ENCODE measurements around the gene GPR65.

GPR65 gene

DNA sequence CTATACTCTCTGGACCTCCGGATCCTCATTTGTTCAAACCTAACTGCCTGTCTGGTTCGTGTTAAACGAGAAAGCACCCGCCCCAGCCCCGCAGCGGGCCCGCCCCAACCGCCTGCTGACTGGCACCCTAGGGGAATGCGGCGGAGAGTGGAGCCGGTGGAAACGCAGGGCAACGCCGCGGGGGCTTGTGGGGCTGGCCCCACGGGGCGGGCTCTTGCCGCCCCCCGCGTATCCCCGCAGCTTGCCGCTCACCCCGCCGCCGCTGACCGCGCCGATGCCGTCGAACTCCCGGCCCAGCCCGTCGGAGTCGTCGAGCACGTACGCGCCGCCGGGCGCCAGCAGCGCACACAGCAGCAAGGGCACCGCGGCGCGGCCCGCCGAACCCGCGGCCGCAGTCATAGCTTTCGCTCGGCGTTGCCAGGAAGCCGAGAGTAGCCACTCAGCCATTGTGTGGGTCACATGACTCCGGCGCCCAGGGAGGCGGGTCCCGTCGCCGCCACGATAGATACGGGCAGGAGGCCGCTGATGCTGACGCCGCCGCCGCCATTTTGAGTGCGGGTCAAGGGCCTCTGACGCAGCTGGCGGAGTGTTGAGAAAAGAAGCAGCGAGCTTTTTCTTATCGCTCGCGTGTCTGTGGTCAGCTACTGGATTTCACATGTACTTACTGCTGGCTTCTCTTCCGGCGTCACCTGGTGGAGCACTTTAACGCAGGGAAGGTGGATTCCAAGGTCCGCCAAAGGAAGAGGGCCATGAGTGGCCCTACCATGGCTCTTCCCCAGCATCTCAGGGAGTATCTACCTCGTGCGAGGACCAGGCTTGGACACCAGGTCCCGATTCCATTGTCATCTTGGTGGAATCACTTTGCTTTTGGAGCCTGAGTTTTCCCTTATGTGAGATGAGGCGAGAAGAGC is 12.0 kb upstream of the GPR65 start, which contains the start of gene GALC:
TSS of gene GALC (minus strand) at position 465 of the 911 bp plus-strand sequence. CDS start at position 447, 18 bp downstream.
- ATAC-seq (ENCODE audit: insufficient read depth, low read depth), result no peak
- H3K36me3 ChIP-seq (ENCODE audit: insufficient read depth, low read length), result no peaks in the 10 kb centered on the region
- no peaks in the 10 kb centered on the region for H3K79me2 ChIP-seq (ENCODE audit: insufficient read depth, low read length)
- no peak within 1 kb of the TSS for H2AFZ ChIP-seq (ENCODE audit: low read depth, low read length)
- H3K27me3 ChIP-seq (ENCODE audit: insufficient read depth, low read length, poor library complexity), result no peaks in the 10 kb centered on the region
- H3K4me2 ChIP-seq (ENCODE audit: insufficient read depth, low read length), result no peak within 1 kb of the TSS
- DNase-seq, result no peak
- no peak within 1 kb of the TSS for H3K4me3 ChIP-seq (ENCODE audit: low read depth in 1 of 2, low read length in 2 of 2)
- no peak within 1 kb of the TSS for H3K27ac ChIP-seq (ENCODE audit: low read length)
- TF ChIP-seq EZH2 (IDR thresholded peaks at IDR 0.05; ENCODE audit: borderline replicate concordance, low read depth, low read length, severe bottlenecking), result no peak
- TF ChIP-seq, protein P1, sequence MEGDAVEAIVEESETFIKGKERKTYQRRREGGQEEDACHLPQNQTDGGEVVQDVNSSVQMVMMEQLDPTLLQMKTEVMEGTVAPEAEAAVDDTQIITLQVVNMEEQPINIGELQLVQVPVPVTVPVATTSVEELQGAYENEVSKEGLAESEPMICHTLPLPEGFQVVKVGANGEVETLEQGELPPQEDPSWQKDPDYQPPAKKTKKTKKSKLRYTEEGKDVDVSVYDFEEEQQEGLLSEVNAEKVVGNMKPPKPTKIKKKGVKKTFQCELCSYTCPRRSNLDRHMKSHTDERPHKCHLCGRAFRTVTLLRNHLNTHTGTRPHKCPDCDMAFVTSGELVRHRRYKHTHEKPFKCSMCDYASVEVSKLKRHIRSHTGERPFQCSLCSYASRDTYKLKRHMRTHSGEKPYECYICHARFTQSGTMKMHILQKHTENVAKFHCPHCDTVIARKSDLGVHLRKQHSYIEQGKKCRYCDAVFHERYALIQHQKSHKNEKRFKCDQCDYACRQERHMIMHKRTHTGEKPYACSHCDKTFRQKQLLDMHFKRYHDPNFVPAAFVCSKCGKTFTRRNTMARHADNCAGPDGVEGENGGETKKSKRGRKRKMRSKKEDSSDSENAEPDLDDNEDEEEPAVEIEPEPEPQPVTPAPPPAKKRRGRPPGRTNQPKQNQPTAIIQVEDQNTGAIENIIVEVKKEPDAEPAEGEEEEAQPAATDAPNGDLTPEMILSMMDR (IDR thresholded peaks at IDR 0.05; ENCODE audit: borderline replicate concordance, extremely low read depth, low read length, poor library complexity, severe bottlenecking), result no peak
- H3K9me3 ChIP-seq (ENCODE audit: insufficient read depth, low read length, severe bottlenecking), result no peaks in the 10 kb centered on the region
- H4K20me1 ChIP-seq (ENCODE audit: insufficient read depth, low read length), result no peaks in the 10 kb centered on the region
- peaks cover 28% of the 10 kb centered on the region for H3K4me1 ChIP-seq (ENCODE audit: insufficient read depth, low read length)
- no peak within 1 kb of the TSS for H3K9ac ChIP-seq (ENCODE audit: low read depth, low read length)

DNA sequence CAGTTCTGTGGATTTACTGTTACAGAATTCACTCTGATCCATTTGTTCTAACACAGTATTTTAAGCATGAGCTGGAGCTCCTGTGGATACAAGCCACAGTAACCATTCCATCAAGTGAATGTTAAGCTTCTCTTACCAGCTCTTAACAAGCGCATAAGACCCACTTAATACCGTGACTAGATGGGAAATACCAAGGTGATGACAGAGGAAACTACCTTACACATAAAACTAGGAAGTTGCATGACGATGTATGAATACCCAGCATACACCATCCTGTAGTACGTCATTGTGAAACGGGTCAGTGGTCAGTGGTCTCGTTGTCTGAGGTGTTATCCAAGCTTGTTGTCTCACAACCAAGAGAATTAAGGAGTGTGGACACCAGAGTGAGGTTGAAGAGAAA is 10.0 kb upstream of the GPR65 start:
- peak; percentile 13; the same call in 1 of the 3 replicates for ATAC-seq (ENCODE audit: insufficient read depth, low read depth)
- TF ChIP-seq EZH2 (IDR thresholded peaks at IDR 0.05; ENCODE audit: borderline replicate concordance, low read depth, low read length, severe bottlenecking), result no peak
- TF ChIP-seq, protein P1 (IDR thresholded peaks at IDR 0.05; ENCODE audit: borderline replicate concordance, extremely low read depth, low read length, poor library complexity, severe bottlenecking), result no peak

DNA sequence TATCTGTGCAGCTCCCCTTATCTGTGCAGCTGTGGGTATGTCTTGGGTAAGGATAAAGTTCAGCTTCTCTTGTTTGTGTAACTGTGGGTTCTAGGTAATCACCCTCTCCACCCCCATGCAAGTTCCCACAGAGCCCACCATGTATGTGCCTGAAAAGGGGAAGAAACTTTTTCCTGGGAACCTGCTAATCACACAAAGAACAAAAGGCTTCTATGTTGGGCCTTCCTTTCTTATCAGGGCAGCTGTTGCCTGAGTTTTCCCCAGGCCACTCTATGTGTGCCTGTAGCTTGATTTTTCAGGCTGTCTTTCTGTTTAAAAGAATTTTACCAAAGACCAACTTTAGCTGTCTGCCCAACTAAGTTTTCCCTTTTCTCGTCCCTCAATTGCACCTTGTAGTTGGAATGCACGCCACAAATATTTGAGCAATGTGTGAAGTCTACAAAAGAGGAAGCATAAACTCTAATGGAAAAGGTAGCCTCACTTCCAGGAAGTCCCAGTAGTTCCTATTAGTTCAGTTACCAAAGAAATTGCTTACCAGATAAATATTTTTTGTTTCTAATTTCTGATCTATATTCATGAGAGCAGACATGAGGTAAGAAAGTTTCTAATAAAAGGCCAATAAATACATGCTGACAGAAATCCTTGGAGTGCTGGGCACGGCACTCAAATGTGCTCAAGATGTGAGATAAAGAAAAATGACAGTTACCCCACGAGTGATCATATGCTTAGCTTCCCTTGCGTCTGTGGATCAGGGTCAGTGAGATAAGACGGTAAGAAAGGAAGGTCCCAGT is 9.2 kb upstream of the GPR65 start:
- Histone ChIP-seq H3K27me3 (ENCODE audit: insufficient read depth, low read length, poor library complexity) (no peaks in the 10 kb centered on the region), H3K4me1 (ENCODE audit: insufficient read depth, low read length) (peaks cover 28% of the 10 kb centered on the region), H3K27ac (ENCODE audit: low read length) (peak overlapping the region; percentile 67), H2AFZ (ENCODE audit: low read depth, low read length) (peak overlapping the region; percentile 66), H3K4me2 (ENCODE audit: insufficient read depth, low read length) (peak overlapping the region; percentile 5; the same call in 1 of the 2 replicates), H3K79me2 (ENCODE audit: insufficient read depth, low read length) (no peaks in the 10 kb centered on the region), H4K20me1 (ENCODE audit: insufficient read depth, low read length) (no peaks in the 10 kb centered on the region), H3K9ac (ENCODE audit: low read depth, low read length) (peak overlapping the region; percentile 27), H3K9me3 (ENCODE audit: insufficient read depth, low read length, severe bottlenecking) (no peaks in the 10 kb centered on the region), H3K36me3 (ENCODE audit: insufficient read depth, low read length) (no peaks in the 10 kb centered on the region), H3K4me3 (ENCODE audit: low read depth in 1 of 2, low read length in 2 of 2) (no peak overlapping the region)
- DNase-seq, result no peak
- peak; percentile 65 for ATAC-seq (ENCODE audit: insufficient read depth, low read depth)
- TF ChIP-seq EZH2 (IDR thresholded peaks at IDR 0.05; ENCODE audit: borderline replicate concordance, low read depth, low read length, severe bottlenecking), result no peak
- TF ChIP-seq, protein P1 (IDR thresholded peaks at IDR 0.05; ENCODE audit: borderline replicate concordance, extremely low read depth, low read length, poor library complexity, severe bottlenecking), result no peak

More for the DNA sequence above, 10.0 kb upstream of the GPR65 start:
- H3K27ac ChIP-seq (ENCODE audit: low read length), result peak overlapping the region; percentile 67
- no peak overlapping the region for H2AFZ ChIP-seq (ENCODE audit: low read depth, low read length)
- H3K4me2 ChIP-seq (ENCODE audit: insufficient read depth, low read length), result no peak overlapping the region
- H3K36me3 ChIP-seq (ENCODE audit: insufficient read depth, low read length), result no peaks in the 10 kb centered on the region
- DNase-seq, result no peak
- no peaks in the 10 kb centered on the region for H3K9me3 ChIP-seq (ENCODE audit: insufficient read depth, low read length, severe bottlenecking)
- H4K20me1 ChIP-seq (ENCODE audit: insufficient read depth, low read length), result no peaks in the 10 kb centered on the region
- H3K4me3 ChIP-seq (ENCODE audit: low read depth in 1 of 2, low read length in 2 of 2), result no peak overlapping the region
- H3K79me2 ChIP-seq (ENCODE audit: insufficient read depth, low read length), result no peaks in the 10 kb centered on the region
- peaks cover 28% of the 10 kb centered on the region for H3K4me1 ChIP-seq (ENCODE audit: insufficient read depth, low read length)
- H3K9ac ChIP-seq (ENCODE audit: low read depth, low read length), result no peak overlapping the region
- H3K27me3 ChIP-seq (ENCODE audit: insufficient read depth, low read length, poor library complexity), result no peaks in the 10 kb centered on the region

All from DND-41 (cell line).